ENCODE data around the gene NFIX. TPM values are rescaled to one million over a fixed set of nuclear protein-coding genes. Genes with fewer than 3 reads are reported as not detected.

The NFIX gene
- total and polyA plus RNA-seq, 5 donors = 67.4 to 168 (median 146) TPM

DNA sequence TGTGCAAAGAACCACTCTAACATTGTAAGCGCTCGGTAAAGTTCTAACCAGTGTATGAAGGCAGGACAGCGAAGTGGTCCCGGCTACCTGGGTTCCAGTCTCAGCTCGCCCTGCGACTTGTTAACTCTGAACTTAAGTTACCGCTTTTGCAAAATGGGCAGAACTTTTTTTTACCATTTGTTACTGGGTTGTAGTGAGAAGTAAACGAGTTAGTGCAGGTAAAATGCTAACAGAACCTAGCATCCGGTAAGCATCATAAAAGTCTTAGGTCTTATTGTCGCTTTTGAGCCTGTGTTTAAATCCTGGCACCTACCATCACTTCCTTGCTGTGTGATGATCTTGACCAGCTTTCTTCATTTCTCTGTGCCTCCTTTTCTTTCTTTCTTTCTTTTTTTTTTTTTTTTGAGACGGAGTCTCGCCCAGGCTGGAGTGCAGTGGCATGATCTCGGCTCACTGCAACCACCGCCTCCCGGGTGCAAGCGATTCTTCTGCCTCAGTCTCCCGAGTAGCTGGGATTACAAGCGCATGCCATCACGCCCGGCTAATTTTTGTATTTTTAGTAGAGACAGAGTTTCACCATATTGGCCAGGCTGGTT lies 122.0 kb downstream of the NFIX start:
- intact Hi-C loops (cut with DNase I) = no loop called here
- WGBS = 16% methylated on average over 20 of the region's 20 CpGs
- Histone ChIP-seq H3K4me3 (ENCODE audit: low read length) (peak overlapping the region; percentile 97), H3K4me1 (ENCODE audit: control insufficient read depth, insufficient read depth, low read length) (peaks cover 14% of the 10 kb centered on the region), H3K27me3 (ENCODE audit: control insufficient read depth, insufficient read depth) (no peaks in the 10 kb centered on the region), H3K9me3 (ENCODE audit: control insufficient read depth, low read length) (no peaks in the 10 kb centered on the region), H3K27ac (ENCODE audit: low read length) (peak overlapping the region; percentile 84)
- ATAC-seq (peak in 1 of 2 donors; percentile 2), DNase-seq (peak in 1 of 3 donors; percentile 63)

DNA sequence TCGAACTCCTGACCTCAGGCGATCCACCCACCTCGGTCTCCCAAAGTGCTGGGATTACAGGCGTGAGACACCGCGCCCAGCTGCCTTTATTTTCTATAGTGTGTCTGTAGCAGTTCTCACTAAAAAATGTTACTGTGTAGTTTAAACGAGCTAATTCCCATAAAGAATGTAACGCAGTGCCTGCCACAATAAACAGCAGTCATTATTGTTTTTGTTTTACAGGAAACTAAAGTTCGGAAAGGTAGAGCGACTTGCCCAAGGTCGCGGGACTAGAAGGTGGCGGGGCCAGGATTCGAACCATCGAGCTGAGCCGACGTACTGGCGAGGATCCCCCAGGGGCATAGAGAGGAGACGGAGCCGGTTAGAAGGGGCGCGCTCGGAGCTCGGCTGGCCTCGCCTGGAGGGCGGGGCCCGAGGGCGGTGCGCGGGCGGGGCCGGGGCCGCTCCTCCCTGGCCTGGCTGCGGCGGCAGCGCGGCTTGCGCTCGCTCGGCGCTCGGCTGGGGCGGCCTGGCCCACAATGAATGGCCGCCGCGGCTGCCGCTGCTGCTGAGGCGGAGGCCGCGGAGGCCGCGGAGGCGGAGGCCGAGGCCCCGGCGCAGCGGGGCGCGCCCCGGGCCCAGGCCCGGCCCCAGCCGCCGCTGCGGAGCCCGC lies 122.6 kb downstream of the NFIX start, which contains the start of gene NACC1:
NACC1 (plus strand) TSS at position 493 of the 652 bp plus-strand sequence. CDS start 16,944 bp downstream, outside the sequence.
- Histone ChIP-seq H3K9me3 (ENCODE audit: control insufficient read depth, low read length) (no peaks in the 10 kb centered on the region), H3K4me1 (ENCODE audit: control insufficient read depth, insufficient read depth, low read length) (peaks cover 14% of the 10 kb centered on the region), H3K4me3 (ENCODE audit: low read length) (peak within 1 kb of the TSS; percentile 97), H3K27ac (ENCODE audit: low read length) (peak within 1 kb of the TSS; percentile 84), H3K27me3 (ENCODE audit: control insufficient read depth, insufficient read depth) (no peaks in the 10 kb centered on the region)
- ATAC-seq (peak; percentile 95 to 96), DNase-seq (peak; percentile 91 to 96 (median 96))
- intact Hi-C loops (cut with DNase I) = no loop called here
- 3% methylated on average over 65 of the region's 65 CpGs for WGBS

DNA sequence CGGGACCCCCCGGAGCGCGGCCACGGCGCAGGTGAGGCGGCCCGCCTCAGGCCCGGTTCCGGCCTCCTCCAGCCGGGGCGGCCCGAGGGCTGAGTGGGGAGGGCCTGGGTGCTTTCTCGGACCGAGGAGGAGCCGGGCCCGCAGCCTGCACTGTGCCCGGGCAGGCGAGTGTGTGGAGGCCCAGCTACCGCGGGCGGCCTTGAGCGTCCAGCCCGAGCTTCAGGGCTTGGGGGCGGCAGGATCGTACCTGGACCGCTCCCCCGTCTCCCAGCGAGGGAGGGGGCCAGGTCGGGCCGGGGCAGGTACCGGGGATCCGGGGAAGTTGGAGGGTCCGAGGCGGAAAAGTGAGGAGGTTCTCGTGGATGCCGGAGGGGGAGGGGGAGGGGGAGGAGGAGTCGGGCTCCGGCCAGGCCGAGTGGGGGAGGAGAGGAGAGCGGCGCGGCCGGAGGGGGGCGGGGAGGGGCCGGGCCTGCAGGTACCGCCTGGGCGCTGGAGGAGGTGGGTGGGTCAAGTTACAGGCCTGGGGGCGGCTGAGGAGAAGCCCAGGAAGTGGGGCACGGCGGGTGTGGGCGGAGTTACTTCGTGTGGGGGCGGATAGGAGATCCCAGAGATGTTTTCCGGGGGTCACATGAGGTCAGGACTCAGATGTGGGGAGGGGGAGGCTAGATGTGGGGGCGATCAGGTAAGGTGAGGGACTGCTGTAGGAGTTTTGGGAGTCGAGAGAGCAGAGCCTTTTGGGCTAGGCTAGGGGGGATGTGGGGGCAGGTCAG lies 123.3 kb downstream of the NFIX start:
- intact Hi-C loops (cut with DNase I) = no loop called here
- peak; percentile 0 to 4 for ATAC-seq
- peak overlapping the region; percentile 97 for H3K4me3 ChIP-seq (ENCODE audit: low read length)
- no peak overlapping the region for H3K27ac ChIP-seq (ENCODE audit: low read length)
- H3K27me3 ChIP-seq (ENCODE audit: control insufficient read depth, insufficient read depth) = no peaks in the 10 kb centered on the region
- peak; percentile 48 to 79 (median 74) for DNase-seq
- no peaks in the 10 kb centered on the region for H3K9me3 ChIP-seq (ENCODE audit: control insufficient read depth, low read length)
- H3K4me1 ChIP-seq (ENCODE audit: control insufficient read depth, insufficient read depth, low read length) = peaks cover 14% of the 10 kb centered on the region
- WGBS = under 1% methylated on average over 57 of the region's 57 CpGs

DNA sequence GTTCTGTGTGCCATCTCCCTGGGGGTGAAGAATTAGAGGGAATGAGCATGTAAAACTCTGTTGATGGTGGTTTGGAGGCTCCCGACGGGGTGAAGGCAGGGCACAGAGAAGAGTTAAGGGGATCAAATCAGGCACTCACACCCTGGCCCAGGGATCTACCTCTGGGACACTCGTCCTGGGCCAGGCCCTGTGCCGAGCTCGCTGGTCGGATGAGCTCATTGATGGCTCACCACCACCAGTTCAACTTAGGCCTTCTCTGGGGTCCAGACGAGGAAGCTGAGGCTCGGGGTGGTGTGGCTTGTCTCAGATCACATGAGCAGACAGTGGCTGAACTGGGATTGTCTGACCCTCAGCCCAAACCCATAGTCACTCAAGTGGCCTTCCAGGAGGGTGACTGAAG lies 124.4 kb downstream of the NFIX start:
- intact Hi-C loops (cut with DNase I) = no loop called here
- Histone ChIP-seq H3K4me1 (ENCODE audit: control insufficient read depth, insufficient read depth, low read length) (peaks cover 14% of the 10 kb centered on the region), H3K4me3 (ENCODE audit: low read length) (no peak overlapping the region), H3K27ac (ENCODE audit: low read length) (no peak overlapping the region), H3K27me3 (ENCODE audit: control insufficient read depth, insufficient read depth) (no peaks in the 10 kb centered on the region), H3K9me3 (ENCODE audit: control insufficient read depth, low read length) (no peaks in the 10 kb centered on the region)
- WGBS = 70% methylated on average over 8 of the region's 8 CpGs
- ATAC-seq (no peak), DNase-seq (no peak)

DNA sequence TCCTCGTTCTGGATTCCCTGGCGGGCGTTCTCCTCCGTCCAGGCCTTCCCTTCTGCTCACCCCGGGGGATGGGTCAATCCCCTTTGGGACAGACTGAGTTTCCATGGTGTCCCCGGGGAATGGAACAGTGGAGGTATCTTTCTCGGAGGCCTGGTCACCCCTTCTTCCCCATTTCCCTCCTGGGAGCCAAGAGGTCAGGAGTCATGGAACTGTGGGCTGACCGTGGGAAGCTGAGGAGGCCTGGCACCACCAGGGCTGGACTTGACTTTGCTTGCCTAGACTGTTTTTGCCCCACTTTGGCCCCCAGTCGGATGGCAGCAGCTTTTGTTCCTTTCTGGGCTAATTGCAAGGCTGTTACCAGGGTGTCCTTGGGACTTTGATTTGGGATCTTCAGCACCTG lies 124.8 kb downstream of the NFIX start:
- no peaks in the 10 kb centered on the region for H3K27me3 ChIP-seq (ENCODE audit: control insufficient read depth, insufficient read depth)
- no peak for ATAC-seq
- intact Hi-C loops (cut with DNase I) = no loop called here
- no peaks in the 10 kb centered on the region for H3K9me3 ChIP-seq (ENCODE audit: control insufficient read depth, low read length)
- H3K27ac ChIP-seq (ENCODE audit: low read length) = no peak overlapping the region
- H3K4me3 ChIP-seq (ENCODE audit: low read length) = no peak overlapping the region
- peaks cover 14% of the 10 kb centered on the region for H3K4me1 ChIP-seq (ENCODE audit: control insufficient read depth, insufficient read depth, low read length)
- DNase-seq = peak in 1 of 3 donors; percentile 57
- WGBS = 75% methylated on average over 9 of the region's 9 CpGs

DNA sequence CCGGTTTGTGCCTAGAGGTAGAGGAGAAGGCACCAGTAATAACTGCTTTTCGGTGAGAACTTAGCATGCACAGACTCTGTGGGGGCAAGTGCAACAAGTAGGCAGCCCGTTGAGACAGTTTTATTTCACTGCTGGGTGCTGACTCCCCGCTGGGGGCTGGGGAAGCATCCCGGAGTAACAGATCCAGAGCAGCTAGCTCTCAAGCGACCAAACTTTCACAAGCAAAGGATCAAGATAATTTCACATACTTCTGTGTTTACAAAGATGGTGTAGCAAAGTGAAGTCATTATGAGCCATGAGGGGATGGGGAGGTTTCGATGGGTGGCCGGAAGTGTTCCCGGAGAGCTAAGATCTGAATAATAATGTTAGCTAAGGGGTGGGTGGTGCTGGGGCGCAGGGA lies 125.5 kb downstream of the NFIX start:
- Histone ChIP-seq H3K27me3 (ENCODE audit: control insufficient read depth, insufficient read depth) (no peaks in the 10 kb centered on the region), H3K9me3 (ENCODE audit: control insufficient read depth, low read length) (no peaks in the 10 kb centered on the region), H3K4me3 (ENCODE audit: low read length) (no peak overlapping the region), H3K4me1 (ENCODE audit: control insufficient read depth, insufficient read depth, low read length) (peaks cover 11% of the 10 kb centered on the region), H3K27ac (ENCODE audit: low read length) (no peak overlapping the region)
- 64% methylated on average over 10 of the region's 10 CpGs for WGBS
- intact Hi-C loops (cut with DNase I) = no loop called here
- no peak for DNase-seq
- no peak for ATAC-seq

DNA sequence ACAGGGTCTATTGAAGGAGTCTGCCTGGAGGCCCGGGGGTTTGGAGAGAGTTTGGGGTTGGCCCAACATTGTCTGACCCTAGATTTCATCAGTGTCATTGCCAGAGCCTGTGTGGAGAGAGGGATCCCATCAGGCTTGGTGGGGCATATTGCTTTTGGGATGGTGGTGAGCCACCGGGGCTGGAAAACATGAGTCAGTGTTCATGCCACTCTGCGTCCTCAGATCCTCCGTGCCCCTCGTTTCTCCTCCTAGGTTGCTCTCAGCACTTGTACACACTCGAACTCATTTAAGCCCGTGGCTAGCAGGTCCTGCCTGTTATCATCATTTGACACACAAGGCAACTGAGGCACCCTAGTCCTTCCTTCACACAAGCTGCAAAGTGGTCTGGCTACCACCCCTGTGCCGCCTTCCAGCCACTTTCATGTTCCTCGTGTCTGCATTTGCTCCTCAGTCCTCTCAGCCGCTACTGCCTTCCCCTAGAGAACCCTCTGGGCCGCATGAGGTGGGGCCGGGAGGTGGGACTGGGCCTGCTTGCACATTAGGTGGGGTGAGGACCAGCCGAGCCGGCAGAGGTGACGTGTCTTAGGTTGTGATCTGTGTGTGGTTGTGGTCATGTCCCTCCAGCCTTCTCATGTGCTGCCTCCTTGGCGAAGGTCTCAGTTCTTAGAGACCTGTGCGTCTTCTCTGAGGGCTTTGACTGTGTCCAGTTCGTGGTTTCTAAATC lies 126.4 kb downstream of the NFIX start:
- 81% methylated on average over 18 of the region's 18 CpGs for WGBS
- no peak overlapping the region for H3K27ac ChIP-seq (ENCODE audit: low read length)
- no peak for DNase-seq
- no peaks in the 10 kb centered on the region for H3K9me3 ChIP-seq (ENCODE audit: control insufficient read depth, low read length)
- intact Hi-C loops (cut with DNase I) = no loop called here
- no peaks in the 10 kb centered on the region for H3K27me3 ChIP-seq (ENCODE audit: control insufficient read depth, insufficient read depth)
- ATAC-seq = no peak
- peaks cover 9% of the 10 kb centered on the region for H3K4me1 ChIP-seq (ENCODE audit: control insufficient read depth, insufficient read depth, low read length)
- H3K4me3 ChIP-seq (ENCODE audit: low read length) = no peak overlapping the region

DNA sequence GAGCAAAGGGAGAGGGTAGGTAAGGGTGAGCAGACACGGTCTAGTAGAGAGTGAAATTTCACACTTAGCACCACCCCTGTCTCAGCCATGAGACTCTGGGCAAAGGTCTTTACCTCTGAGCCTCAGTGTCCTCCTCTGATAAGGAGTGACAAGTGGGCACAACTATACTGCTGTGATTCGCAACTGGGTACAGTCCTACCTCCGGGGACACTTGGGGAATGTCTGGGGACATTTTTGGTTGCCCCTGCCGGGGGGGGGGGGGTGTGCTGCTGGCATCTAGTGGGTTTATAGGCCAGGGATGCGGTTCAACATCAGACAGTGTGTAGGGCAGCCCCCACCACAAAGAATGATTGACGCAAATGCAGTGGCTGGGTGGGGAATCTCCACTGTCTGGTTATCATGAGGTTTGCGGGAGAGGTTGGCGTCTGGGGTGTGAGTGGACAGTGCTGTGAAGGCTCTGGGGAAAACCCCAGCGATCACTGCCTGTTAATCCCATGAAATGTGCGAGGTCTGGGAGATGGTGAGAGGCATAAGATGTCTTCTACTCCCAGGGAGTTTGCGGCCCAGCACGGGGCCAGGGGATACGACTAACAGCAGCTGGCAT lies 127.1 kb downstream of the NFIX start:
- WGBS = 78% methylated on average over 13 of the region's 13 CpGs
- Histone ChIP-seq H3K4me3 (ENCODE audit: low read length) (no peak overlapping the region), H3K9me3 (ENCODE audit: control insufficient read depth, low read length) (no peaks in the 10 kb centered on the region), H3K4me1 (ENCODE audit: control insufficient read depth, insufficient read depth, low read length) (peaks cover 9% of the 10 kb centered on the region), H3K27me3 (ENCODE audit: control insufficient read depth, insufficient read depth) (no peaks in the 10 kb centered on the region), H3K27ac (ENCODE audit: low read length) (no peak overlapping the region)
- intact Hi-C loops (cut with DNase I) = no loop called here
- ATAC-seq (no peak), DNase-seq (no peak)

DNA sequence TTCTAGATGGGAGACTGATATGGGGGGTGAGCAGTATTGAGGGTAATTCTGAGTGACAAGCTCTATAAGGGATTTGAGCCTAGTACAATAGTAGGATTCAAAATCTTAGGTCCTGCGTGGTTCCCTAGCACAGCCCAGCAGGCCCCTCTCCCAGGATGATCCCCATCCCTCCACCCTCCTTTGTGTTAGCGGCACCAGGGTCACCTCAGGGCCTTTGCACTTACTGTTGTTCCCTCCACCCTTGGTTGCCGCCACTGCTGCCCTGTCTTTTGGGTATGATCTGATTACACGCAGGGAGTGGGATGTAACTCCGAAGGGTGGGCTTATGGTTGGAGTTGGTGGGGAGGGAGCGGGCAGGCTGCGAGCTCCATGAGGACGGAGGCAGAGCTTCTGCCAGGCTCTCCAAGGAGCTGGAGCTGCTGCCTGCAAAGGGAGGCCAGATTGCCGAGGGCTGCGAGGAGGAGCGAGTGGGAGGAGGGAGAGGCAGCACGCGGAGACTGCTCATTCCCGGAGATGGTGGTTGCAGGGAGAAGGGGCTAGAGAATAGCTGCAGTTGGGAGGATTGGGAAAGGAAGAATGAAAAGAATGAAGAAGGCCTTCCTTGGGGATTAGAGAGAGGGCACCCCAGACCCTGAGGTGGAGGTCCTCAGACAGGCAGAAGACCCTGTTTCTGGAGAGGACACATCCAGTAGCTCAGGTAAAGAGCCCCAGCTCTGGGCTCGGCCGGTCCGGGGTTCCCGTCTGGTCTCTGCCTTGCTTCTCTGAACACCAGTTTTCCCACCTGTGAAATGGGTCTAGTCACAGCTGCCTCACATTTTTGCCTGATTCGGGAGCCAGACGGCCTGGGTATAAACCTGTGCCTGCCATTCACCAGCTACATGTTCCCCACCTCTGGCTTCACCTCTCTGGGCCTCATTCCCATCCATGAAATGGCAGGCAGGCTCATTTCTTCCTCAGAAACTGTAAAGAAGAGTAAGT lies 128.0 kb downstream of the NFIX start:
- Histone ChIP-seq H3K27ac (ENCODE audit: low read length) (no peak overlapping the region), H3K27me3 (ENCODE audit: control insufficient read depth, insufficient read depth) (no peaks in the 10 kb centered on the region), H3K4me1 (ENCODE audit: control insufficient read depth, insufficient read depth, low read length) (peaks cover 9% of the 10 kb centered on the region), H3K4me3 (ENCODE audit: low read length) (no peak overlapping the region), H3K9me3 (ENCODE audit: control insufficient read depth, low read length) (no peaks in the 10 kb centered on the region)
- DNase-seq (no peak), ATAC-seq (no peak)
- 90% methylated on average over 20 of the region's 20 CpGs for WGBS
- intact Hi-C loops (cut with DNase I) = no loop called here

DNA sequence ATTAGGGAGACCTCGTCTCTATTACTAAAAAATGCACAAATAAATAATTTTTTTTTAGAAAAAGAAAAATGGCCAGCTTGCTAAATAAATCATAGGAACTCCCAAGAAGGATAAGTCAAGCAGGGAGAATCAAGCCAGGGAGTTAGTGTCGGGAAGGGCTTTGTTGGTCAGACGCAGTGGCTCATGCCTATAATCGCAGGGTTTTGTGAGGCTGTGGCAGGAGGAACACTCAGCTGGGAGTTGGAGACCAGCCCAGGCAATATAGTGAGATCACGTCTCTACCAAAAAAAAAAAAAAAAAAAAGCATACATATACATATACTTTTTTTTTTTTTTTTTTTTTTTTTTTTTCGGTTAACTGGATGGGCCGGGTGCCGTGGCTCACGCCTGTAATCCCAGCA lies 131.8 kb downstream of the NFIX start:
- 84% methylated on average over 9 of the region's 9 CpGs for WGBS
- H3K4me3 ChIP-seq (ENCODE audit: low read length) = no peak overlapping the region
- no peaks in the 10 kb centered on the region for H3K27me3 ChIP-seq (ENCODE audit: control insufficient read depth, insufficient read depth)
- no peak overlapping the region for H3K27ac ChIP-seq (ENCODE audit: low read length)
- ATAC-seq (no peak), DNase-seq (no peak)
- intact Hi-C loops (cut with DNase I) = no loop called here
- H3K4me1 ChIP-seq (ENCODE audit: control insufficient read depth, insufficient read depth, low read length) = no peaks in the 10 kb centered on the region
- H3K9me3 ChIP-seq (ENCODE audit: control insufficient read depth, low read length) = no peaks in the 10 kb centered on the region

All from right cardiac atrium (tissue), 5 donors.